WTC11 (cell line): ENCODE results near the gene EXD3. TPM values are rescaled to one million over a fixed set of nuclear protein-coding genes. Genes with fewer than 3 reads are reported as not detected.

Experiments used
- ATAC-seq: fragments of 200-7000 bp; cut with Tn5 transposase; 2 replicates; pipeline ENCODE4 v1.10.0; 2021; ENCODE audit warnings: mild to moderate bottlenecking, moderate library complexity
- Bru-seq: library from RNA; stranded (reverse); fragments of 400-500 nt; gene quantifications from one replicate; lab custom pipeline; 2021; lab: Mats Ljungman, UMichigan
- CTCF ChIA-PET: fragments of 300-600 bp; sonication (Branson Sonifier 250); formaldehyde crosslinking; loops from one replicate; lab custom pipeline; 2021; ENCODE audit warnings: antibody characterized with exemption; lab: Charles Lee
- POLR2A ChIA-PET: fragments of 350-600 bp; sonication (Branson Sonifier 250); formaldehyde crosslinking; loops from one replicate; lab custom pipeline; 2021; ENCODE audit warnings: antibody characterized with exemption; lab: Charles Lee
- DNase-seq: peaks from one replicate; pipeline ENCODE4 v3.0.0; 2021; ENCODE audit warnings: low spot score
- H3K27ac Mint-ChIP-seq: 2 replicates; pipeline ENCODE4 v1.8.0; 2021; ENCODE audit warnings: mixed read lengths
- H3K27me3 Mint-ChIP-seq: 2 replicates; pipeline ENCODE4 v1.8.0; 2021; ENCODE audit warnings: low read depth, mild to moderate bottlenecking, moderate library complexity, mixed read lengths
- H3K36me3 Mint-ChIP-seq: 2 replicates; pipeline ENCODE4 v1.8.0; 2021; ENCODE audit warnings: mixed read lengths
- H3K4me1 Mint-ChIP-seq: 2 replicates; pipeline ENCODE4 v1.8.0; 2022; ENCODE audit warnings: mixed read lengths
- H3K4me3 Mint-ChIP-seq: 2 replicates; pipeline ENCODE4 v1.8.0; 2021; ENCODE audit warnings: mild to moderate bottlenecking, moderate library complexity, mixed read lengths
- H3K9me3 Mint-ChIP-seq: 2 replicates; pipeline ENCODE4 v1.8.0; 2021; ENCODE audit warnings: mixed read lengths
- ATF6 ChIP-seq: sonication (generic); formaldehyde crosslinking; IDR thresholded peaks from 2 replicates; pipeline ENCODE4 v1.8.1; 2023; ENCODE audit warnings: mild to moderate bottlenecking, missing genetic modification reagents
- CREB1 ChIP-seq: sonication (generic); formaldehyde crosslinking; IDR thresholded peaks from 2 replicates; pipeline ENCODE4 v1.8.0; 2023; ENCODE audit warnings: mild to moderate bottlenecking, missing genetic modification reagents
- ESRRA ChIP-seq: sonication (generic); formaldehyde crosslinking; IDR thresholded peaks from 2 replicates; pipeline ENCODE4 v1.8.1; 2022; ENCODE audit warnings: mild to moderate bottlenecking, missing genetic modification reagents, borderline replicate concordance
- FOXK1 ChIP-seq: sonication (generic); formaldehyde crosslinking; IDR thresholded peaks from 2 replicates; pipeline ENCODE4 v1.8.0; 2022; ENCODE audit warnings: mild to moderate bottlenecking, moderate library complexity, missing genetic modification reagents
- FOXP4 ChIP-seq: sonication (generic); formaldehyde crosslinking; IDR thresholded peaks from 2 replicates; pipeline ENCODE4 v1.8.0; 2022; ENCODE audit warnings: mild to moderate bottlenecking, missing genetic modification reagents
- GRHL2 ChIP-seq: fragments of 250-450 bp; sonication (Bioruptor Pico); IDR thresholded peaks from 2 replicates; pipeline ENCODE4 v1.8.0; 2022; ENCODE audit warnings: mild to moderate bottlenecking, moderate library complexity; ENCODE audit not compliant: insufficient replicate concordance, severe bottlenecking
- MLX ChIP-seq: sonication (generic); formaldehyde crosslinking; IDR thresholded peaks from 2 replicates; pipeline ENCODE4 v1.8.1; 2023; ENCODE audit warnings: mild to moderate bottlenecking, missing genetic modification reagents, moderate library complexity
- NFE2L1 ChIP-seq: sonication (generic); formaldehyde crosslinking; IDR thresholded peaks from 2 replicates; pipeline ENCODE4 v1.8.1; 2023; ENCODE audit warnings: missing genetic modification reagents
- SOX15 ChIP-seq: fragments of 250-450 bp; sonication (Bioruptor Pico); IDR thresholded peaks from 2 replicates; pipeline ENCODE4 v1.9.0; 2021; ENCODE audit warnings: mild to moderate bottlenecking
- SP1 ChIP-seq: sonication (generic); formaldehyde crosslinking; conservative IDR thresholded peaks from 2 replicates; pipeline ENCODE4 v1.8.1; 2022; ENCODE audit warnings: missing genetic modification reagents
- USF2 ChIP-seq: sonication (generic); formaldehyde crosslinking; IDR thresholded peaks from 2 replicates; pipeline ENCODE4 v1.8.1; 2023; ENCODE audit warnings: mild to moderate bottlenecking, missing genetic modification reagents, moderate library complexity
- ZBTB43 ChIP-seq: sonication (generic); formaldehyde crosslinking; IDR thresholded peaks from 2 replicates; pipeline ENCODE4 v1.8.1; 2023; ENCODE audit warnings: mild to moderate bottlenecking, missing genetic modification reagents
- ZNF263 ChIP-seq: sonication (generic); formaldehyde crosslinking; IDR thresholded peaks from 2 replicates; pipeline ENCODE4 v1.8.1; 2022; ENCODE audit warnings: low read depth, mild to moderate bottlenecking, moderate library complexity, missing genetic modification reagents
- ZNF396 ChIP-seq: fragments of 250-450 bp; sonication (Bioruptor Pico); IDR thresholded peaks from 2 replicates; pipeline ENCODE4 v1.8.0; 2021; ENCODE audit warnings: mild to moderate bottlenecking, moderate library complexity, borderline replicate concordance
- ZNF423 ChIP-seq: fragments of 250-450 bp; sonication (Bioruptor Pico); IDR thresholded peaks from 2 replicates; pipeline ENCODE4 v2.1.2; 2022; ENCODE audit warnings: mild to moderate bottlenecking, moderate library complexity
- ZNF671 ChIP-seq: fragments of 250-450 bp; sonication (Bioruptor Pico); IDR thresholded peaks from 2 replicates; pipeline ENCODE4 v1.8.0; 2021; ENCODE audit warnings: mild to moderate bottlenecking
- long read RNA-seq, 3 experiments: library from RNA in 1 of 3; library from capped mRNA in 1 of 3; library from polyadenylated mRNA in 1 of 3; unstranded in 2 of 3; stranded (forward) in 1 of 3; transcript quantifications; one replicate each; pipeline ENCODE4 v2.0.0, GENCODE V29; 2021
- total RNA-seq: library from RNA; stranded (reverse); gene quantifications from 3 replicates; pipeline ENCODE4 v1.2.3, GENCODE V29; 2021
- TF ChIP-seq, protein P1 (sequence below): sonication (generic); formaldehyde crosslinking; IDR thresholded peaks from 2 replicates; pipeline ENCODE4 v1.8.0; 2023; ENCODE audit warnings: mild to moderate bottlenecking, missing genetic modification reagents
- TF ChIP-seq, protein P2 (sequence below): fragments of 200-600 bp; IDR thresholded peaks from 2 replicates; pipeline ENCODE4 v1.8.0; 2022; ENCODE audit warnings: antibody characterized with exemption
- TF ChIP-seq, protein P3 (sequence below): sonication (generic); formaldehyde crosslinking; IDR thresholded peaks from 2 replicates; pipeline ENCODE4 v1.8.1; 2022; ENCODE audit warnings: mild to moderate bottlenecking, missing genetic modification reagents, moderate library complexity, borderline replicate concordance
- TF ChIP-seq, protein P4 (sequence below): sonication (generic); formaldehyde crosslinking; conservative IDR thresholded peaks from 2 replicates; pipeline ENCODE4 v1.8.1; 2022; ENCODE audit warnings: mild to moderate bottlenecking, missing genetic modification reagents

EXD3 gene
- total RNA-seq = 20.4 to 23.1 TPM (median 21.2 TPM) in 3 replicates
- percentile 41 among the genes with signal in this experiment for Bru-seq, nascent RNA
- long read RNA-seq, experiment 1, transcript EXD3-208 (8 exons, 962 nt) = major isoform, 8 of 37 reads
- long read RNA-seq, experiment 1, partial matches to known transcripts = 3 of 37 reads
- long read RNA-seq, experiment 1, other reads (novel, unspliced or antisense) = 23 of 37 reads
- long read RNA-seq, experiment 2, transcript EXD3-208 (8 exons, 962 nt) = major isoform, 11 of 21 reads
- long read RNA-seq, experiment 2, partial matches to known transcripts = 2 of 21 reads
- long read RNA-seq, experiment 2, other reads (novel, unspliced or antisense) = 7 of 21 reads
- long read RNA-seq, experiment 3, partial matches to known transcripts = 2 of 5 reads
- long read RNA-seq, experiment 3, other reads (novel, unspliced or antisense) = 0 of 5 reads

GRCh38 chr9:137422604-137423513 is at the start of gene EXD3, which contains the start of gene NOXA1:
Gene EXD3, minus strand, starts transcription at chr9:137423162. Its CDS starts 27,805 bp downstream, at chr9:137395357.
Gene NOXA1, plus strand, starts transcription at chr9:137423393. Its CDS starts 137 bp downstream, at chr9:137423530.
- POLR2A ChIA-PET = interaction anchor here (0.9 to 1.8 kb wide), 2 partner anchors 19 to 32 kb away, joined by 5 to 11 read pairs; partner anchors contain the start of gene ENTPD8
- peak; percentile 50; the same call in 1 of the 2 replicates for TF ChIP-seq FOXK1
- TF ChIP-seq, protein P1, sequence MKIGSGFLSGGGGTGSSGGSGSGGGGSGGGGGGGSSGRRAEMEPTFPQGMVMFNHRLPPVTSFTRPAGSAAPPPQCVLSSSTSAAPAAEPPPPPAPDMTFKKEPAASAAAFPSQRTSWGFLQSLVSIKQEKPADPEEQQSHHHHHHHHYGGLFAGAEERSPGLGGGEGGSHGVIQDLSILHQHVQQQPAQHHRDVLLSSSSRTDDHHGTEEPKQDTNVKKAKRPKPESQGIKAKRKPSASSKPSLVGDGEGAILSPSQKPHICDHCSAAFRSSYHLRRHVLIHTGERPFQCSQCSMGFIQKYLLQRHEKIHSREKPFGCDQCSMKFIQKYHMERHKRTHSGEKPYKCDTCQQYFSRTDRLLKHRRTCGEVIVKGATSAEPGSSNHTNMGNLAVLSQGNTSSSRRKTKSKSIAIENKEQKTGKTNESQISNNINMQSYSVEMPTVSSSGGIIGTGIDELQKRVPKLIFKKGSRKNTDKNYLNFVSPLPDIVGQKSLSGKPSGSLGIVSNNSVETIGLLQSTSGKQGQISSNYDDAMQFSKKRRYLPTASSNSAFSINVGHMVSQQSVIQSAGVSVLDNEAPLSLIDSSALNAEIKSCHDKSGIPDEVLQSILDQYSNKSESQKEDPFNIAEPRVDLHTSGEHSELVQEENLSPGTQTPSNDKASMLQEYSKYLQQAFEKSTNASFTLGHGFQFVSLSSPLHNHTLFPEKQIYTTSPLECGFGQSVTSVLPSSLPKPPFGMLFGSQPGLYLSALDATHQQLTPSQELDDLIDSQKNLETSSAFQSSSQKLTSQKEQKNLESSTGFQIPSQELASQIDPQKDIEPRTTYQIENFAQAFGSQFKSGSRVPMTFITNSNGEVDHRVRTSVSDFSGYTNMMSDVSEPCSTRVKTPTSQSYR (CRISPR knock-in tag) = no peak
- peak; percentile 75 for TF ChIP-seq ZNF423 (CRISPR knock-in tag)
- no peak for TF ChIP-seq ZBTB43
- TF ChIP-seq ZNF396 (CRISPR knock-in tag) = no peak
- 0 out of 2 replicates have a peak, but pooled peaks have one; percentile 22 for TF ChIP-seq USF2 (CRISPR knock-in tag)
- TF ChIP-seq, protein P2, sequence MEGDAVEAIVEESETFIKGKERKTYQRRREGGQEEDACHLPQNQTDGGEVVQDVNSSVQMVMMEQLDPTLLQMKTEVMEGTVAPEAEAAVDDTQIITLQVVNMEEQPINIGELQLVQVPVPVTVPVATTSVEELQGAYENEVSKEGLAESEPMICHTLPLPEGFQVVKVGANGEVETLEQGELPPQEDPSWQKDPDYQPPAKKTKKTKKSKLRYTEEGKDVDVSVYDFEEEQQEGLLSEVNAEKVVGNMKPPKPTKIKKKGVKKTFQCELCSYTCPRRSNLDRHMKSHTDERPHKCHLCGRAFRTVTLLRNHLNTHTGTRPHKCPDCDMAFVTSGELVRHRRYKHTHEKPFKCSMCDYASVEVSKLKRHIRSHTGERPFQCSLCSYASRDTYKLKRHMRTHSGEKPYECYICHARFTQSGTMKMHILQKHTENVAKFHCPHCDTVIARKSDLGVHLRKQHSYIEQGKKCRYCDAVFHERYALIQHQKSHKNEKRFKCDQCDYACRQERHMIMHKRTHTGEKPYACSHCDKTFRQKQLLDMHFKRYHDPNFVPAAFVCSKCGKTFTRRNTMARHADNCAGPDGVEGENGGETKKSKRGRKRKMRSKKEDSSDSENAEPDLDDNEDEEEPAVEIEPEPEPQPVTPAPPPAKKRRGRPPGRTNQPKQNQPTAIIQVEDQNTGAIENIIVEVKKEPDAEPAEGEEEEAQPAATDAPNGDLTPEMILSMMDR = peak; percentile 66; the same call in 1 of the 2 replicates
- no peak for TF ChIP-seq SOX15 (CRISPR knock-in tag)
- TF ChIP-seq ATF6 (CRISPR knock-in tag) = no peak
- peak; percentile 26; the same call in 1 of the 2 replicates for TF ChIP-seq FOXP4
- no peak for TF ChIP-seq GRHL2
- TF ChIP-seq, protein P3, sequence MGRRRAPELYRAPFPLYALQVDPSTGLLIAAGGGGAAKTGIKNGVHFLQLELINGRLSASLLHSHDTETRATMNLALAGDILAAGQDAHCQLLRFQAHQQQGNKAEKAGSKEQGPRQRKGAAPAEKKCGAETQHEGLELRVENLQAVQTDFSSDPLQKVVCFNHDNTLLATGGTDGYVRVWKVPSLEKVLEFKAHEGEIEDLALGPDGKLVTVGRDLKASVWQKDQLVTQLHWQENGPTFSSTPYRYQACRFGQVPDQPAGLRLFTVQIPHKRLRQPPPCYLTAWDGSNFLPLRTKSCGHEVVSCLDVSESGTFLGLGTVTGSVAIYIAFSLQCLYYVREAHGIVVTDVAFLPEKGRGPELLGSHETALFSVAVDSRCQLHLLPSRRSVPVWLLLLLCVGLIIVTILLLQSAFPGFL (CRISPR knock-in tag) = no peak
- TF ChIP-seq, protein P4, sequence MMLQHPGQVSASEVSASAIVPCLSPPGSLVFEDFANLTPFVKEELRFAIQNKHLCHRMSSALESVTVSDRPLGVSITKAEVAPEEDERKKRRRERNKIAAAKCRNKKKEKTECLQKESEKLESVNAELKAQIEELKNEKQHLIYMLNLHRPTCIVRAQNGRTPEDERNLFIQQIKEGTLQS (CRISPR knock-in tag) = no peak
- TF ChIP-seq SP1 = peak; percentile 96
- TF ChIP-seq ZNF671 = no peak
- no peak for TF ChIP-seq CREB1
- no peak for TF ChIP-seq ZNF263 (CRISPR knock-in tag)
- no peak for TF ChIP-seq ESRRA
- TF ChIP-seq MLX (CRISPR knock-in tag) = 0 out of 2 replicates have a peak, but pooled peaks have one; percentile 14
- no peak for TF ChIP-seq NFE2L1 (CRISPR knock-in tag)

More at GRCh38 chr9:137422604-137423513, at the start of gene EXD3, which contains the start of gene NOXA1:
- DNase-seq (peak; percentile 95), ATAC-seq (peak; percentile 91)
- no peaks in the 10 kb centered on the region for H3K9me3 Mint-ChIP-seq
- 0 out of 2 replicates have a peak within 1 kb of the TSS, but pooled peaks have one; percentile 78 for H3K27ac Mint-ChIP-seq
- H3K4me1 Mint-ChIP-seq = peaks cover 7% of the 10 kb centered on the region
- CTCF ChIA-PET = interaction anchor here (0.6 to 2.5 kb wide), 67 partner anchors 9 to 1456 kb away, joined by 3 to 38 read pairs (median 5); partner anchors contain the start of genes ARRDC1, CYSRT1, ENTPD8 and MAN1B1
- H3K4me3 Mint-ChIP-seq = peak within 1 kb of the TSS; percentile 88
- H3K27me3 Mint-ChIP-seq = no peaks in the 10 kb centered on the region; the same call in 1 of the 2 replicates
- no peaks in the 10 kb centered on the region for H3K36me3 Mint-ChIP-seq
